K562 (cell line): Measurements from ENCODE around the gene OR1E1.

Source experiments
- CREB3L1 ChIP-seq: fragments of 450-650 bp; IDR thresholded peaks from 2 replicates; pipeline ENCODE4 v1.6.1; 2014; ENCODE audit warnings: low read depth, mild to moderate bottlenecking, moderate library complexity, borderline replicate concordance
- CREM ChIP-seq: IDR thresholded peaks from 2 replicates; pipeline ENCODE4 v1.6.1; 2014; ENCODE audit warnings: antibody characterized with exemption, low read depth
- GABPA ChIP-seq: fragments of 200-800 bp; sonication (Bioruptor generic); conservative IDR thresholded peaks from 2 replicates; pipeline ENCODE4 v1.6.1; 2016; ENCODE audit warnings: low read depth, missing genetic modification characterization, missing compliant biosample characterization
- HNRNPLL ChIP-seq: fragments of 200-400 bp; formaldehyde crosslinking; IDR thresholded peaks from 2 replicates; pipeline ENCODE4 v1.6.1; 2017; ENCODE audit warnings: low read length, low read depth, mild to moderate bottlenecking; ENCODE audit not compliant: poor library complexity, severe bottlenecking
- REST ChIP-seq, 2 experiments: fragments of 450-650 bp; formaldehyde crosslinking in 1 of 2; IDR thresholded peaks; 2 replicates each; pipeline versions ENCODE4 v1.4.0 to v1.6.1; 2014 to 2020; ENCODE audit warnings: mild to moderate bottlenecking in 2 of 2, borderline replicate concordance in 1 of 2, low read depth in 1 of 2
- SMC3 ChIP-seq: conservative IDR thresholded peaks from 2 replicates; pipeline ENCODE4 v1.6.1; 2011; ENCODE audit warnings: low read depth, low read length, improper control_type of control experiment; ENCODE audit not compliant: insufficient read depth
- TAF1 ChIP-seq: IDR thresholded peaks from 2 replicates; pipeline ENCODE4 v1.6.1; 2011; ENCODE audit warnings: mild to moderate bottlenecking, low read length, moderate library complexity; ENCODE audit not compliant: insufficient read depth, control insufficient read depth, severe bottlenecking; ENCODE audit errors: extremely low read depth
- ZNF277 ChIP-seq: fragments of 250-450 bp; sonication (Bioruptor Pico); IDR thresholded peaks from 2 replicates; pipeline ENCODE4 v1.8.0; 2022; ENCODE audit warnings: inconsistent platforms, mild to moderate bottlenecking, moderate library complexity, borderline replicate concordance

GRCh38 chr17:3400055-3400454 is 1.8 kb upstream of the OR1E1 start:
- TF ChIP-seq TAF1 (no peak), REST (IDR thresholded peaks at IDR 0.05; ENCODE audit: borderline replicate concordance) (no peak), REST (CRISPR knock-in tag; IDR thresholded peaks at IDR 0.05; ENCODE audit: low read depth) (no peak), SMC3 (no peak), GABPA (tag) (no peak), HNRNPLL (no peak), ZNF277 (CRISPR knock-in tag) (no peak), CREM (no peak), CREB3L1 (no peak)
